GM12873 (cell line): ENCODE results near the gene PRMT1.

Source experiments
- CTCF ChIP-seq: IDR thresholded peaks from 2 replicates; pipeline ENCODE4 v1.5.1; 2012; ENCODE audit warnings: low read depth, mild to moderate bottlenecking, moderate library complexity, low read length, control low read depth; ENCODE audit not compliant: insufficient read depth; ENCODE audit errors: missing control alignments

Gene PRMT1

GRCh38 chr19:49730166-49730565, 53.1 kb downstream of the PRMT1 start:
- TF ChIP-seq CTCF = no peak
